Tibial artery (tissue), 4 donors: ENCODE measurements around the gene CYP27A1.
"Not testable (repeated sequence)": the region's sequence is repeated elsewhere in the genome, so short reads cannot be mapped to it uniquely, and the experiment has no call there.

ENCODE experiments used
- DNase-seq, 2 donors: peaks; one replicate each; pipeline ENCODE4 v3.0.0-alpha.2; 2019
- H3K27ac ChIP-seq, 2 donors: fragments of 200-600 bp; sonication (generic) in 1 of 2; 1 replicate in 1 of 2; 2 replicates in 1 of 2; pipeline ENCODE4 v1.5.1; 2018 to 2019; ENCODE audit warnings: mild to moderate bottlenecking in 1 of 2
- H3K27me3 ChIP-seq, 2 donors: fragments of 200-600 bp; sonication (generic) in 1 of 2; one replicate each; pipeline versions ENCODE4 v1.5.1 to v1.6.0; 2016 to 2019
- H3K36me3 ChIP-seq, 3 donors: fragments of 200-600 bp; sonication (generic) in 2 of 3; one replicate each; pipeline ENCODE4 v1.5.1; 2016 to 2019; ENCODE audit warnings: mild to moderate bottlenecking in 2 of 3
- H3K4me1 ChIP-seq, 4 donors: fragments of 200-600 bp; sonication (generic) in 2 of 4; 1 replicate in 3 of 4; 2 replicates in 1 of 4; pipeline ENCODE4 v1.5.1; 2016 to 2019
- H3K4me3 ChIP-seq, 2 donors: fragments of 200-600 bp; sonication (generic) in 1 of 2; 1 replicate in 1 of 2; 2 replicates in 1 of 2; pipeline ENCODE4 v1.5.1; 2018 to 2019; ENCODE audit warnings: mild to moderate bottlenecking in 2 of 2
- H3K9me3 ChIP-seq, 3 donors: fragments of 200-600 bp; sonication (generic) in 1 of 3; one replicate each; pipeline ENCODE4 v1.5.1; 2016 to 2019
- intact Hi-C: fragments of 100-400 bp; cut with DNase I; formaldehyde crosslinking; loops from one replicate; pipeline ENCODE4 v1.15.0; 2023; ENCODE audit warnings: low total_unique reads
- TF ChIP-seq, protein P1 (sequence below), 2 experiments: fragments of 200-600 bp in 1 of 2; fragments of 450-650 bp in 1 of 2; IDR thresholded peaks; one replicate each; pipeline ENCODE4 v1.5.1; 2017 to 2019; ENCODE audit warnings: antibody characterized with exemption in 2 of 2, mild to moderate bottlenecking in 1 of 2, moderate library complexity in 1 of 2

The CYP27A1 gene

DNA sequence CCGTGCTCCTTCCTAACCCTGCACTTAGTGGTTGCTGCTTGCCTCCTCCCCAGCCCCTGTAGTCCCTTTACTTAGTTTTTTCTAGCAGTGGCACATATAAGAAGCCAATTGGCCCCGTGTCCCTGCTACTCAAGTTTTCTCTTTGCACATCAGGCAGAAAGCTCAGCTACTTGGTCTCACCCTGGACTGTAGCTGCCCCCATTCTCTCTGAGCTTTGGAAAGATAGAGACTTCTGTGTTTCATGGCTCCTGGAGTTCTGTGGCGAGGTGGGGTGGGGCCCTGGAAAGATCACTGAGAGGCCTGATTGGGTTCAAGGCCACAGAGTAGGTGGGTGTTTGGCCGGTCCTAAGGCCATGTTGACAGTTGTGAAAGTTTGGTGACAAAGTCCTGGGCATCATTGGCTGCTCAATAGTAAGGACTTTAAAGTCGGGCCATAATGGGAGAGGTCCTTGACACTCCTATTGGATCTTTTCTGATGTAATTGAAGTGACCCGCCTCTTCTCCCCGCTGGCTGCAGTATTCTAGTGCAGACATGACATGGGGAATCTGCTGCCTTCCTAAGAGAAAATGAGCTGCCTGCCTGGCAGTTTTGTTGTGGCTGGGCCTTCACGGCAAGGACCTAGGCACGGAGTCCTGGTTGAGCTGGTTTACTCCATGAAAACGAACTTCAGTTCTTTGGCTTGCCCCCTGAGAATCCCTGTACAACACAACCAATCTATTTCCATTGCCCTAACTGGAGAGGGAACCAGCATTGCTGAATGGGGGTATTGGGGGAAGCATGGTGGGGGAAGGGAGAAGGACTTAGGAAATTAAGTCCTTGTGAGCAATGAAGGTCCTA is 26.2 kb upstream of the CYP27A1 start:
- no peak overlapping the region for H3K4me3 ChIP-seq
- intact Hi-C loops = no loop called here
- no peaks in the 10 kb centered on the region for H3K27me3 ChIP-seq
- H3K9me3 ChIP-seq = no peaks in the 10 kb centered on the region
- no peak overlapping the region for H3K27ac ChIP-seq
- TF ChIP-seq, protein P1, sequence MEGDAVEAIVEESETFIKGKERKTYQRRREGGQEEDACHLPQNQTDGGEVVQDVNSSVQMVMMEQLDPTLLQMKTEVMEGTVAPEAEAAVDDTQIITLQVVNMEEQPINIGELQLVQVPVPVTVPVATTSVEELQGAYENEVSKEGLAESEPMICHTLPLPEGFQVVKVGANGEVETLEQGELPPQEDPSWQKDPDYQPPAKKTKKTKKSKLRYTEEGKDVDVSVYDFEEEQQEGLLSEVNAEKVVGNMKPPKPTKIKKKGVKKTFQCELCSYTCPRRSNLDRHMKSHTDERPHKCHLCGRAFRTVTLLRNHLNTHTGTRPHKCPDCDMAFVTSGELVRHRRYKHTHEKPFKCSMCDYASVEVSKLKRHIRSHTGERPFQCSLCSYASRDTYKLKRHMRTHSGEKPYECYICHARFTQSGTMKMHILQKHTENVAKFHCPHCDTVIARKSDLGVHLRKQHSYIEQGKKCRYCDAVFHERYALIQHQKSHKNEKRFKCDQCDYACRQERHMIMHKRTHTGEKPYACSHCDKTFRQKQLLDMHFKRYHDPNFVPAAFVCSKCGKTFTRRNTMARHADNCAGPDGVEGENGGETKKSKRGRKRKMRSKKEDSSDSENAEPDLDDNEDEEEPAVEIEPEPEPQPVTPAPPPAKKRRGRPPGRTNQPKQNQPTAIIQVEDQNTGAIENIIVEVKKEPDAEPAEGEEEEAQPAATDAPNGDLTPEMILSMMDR (IDR thresholded peaks at IDR 0.05) = no peak
- peaks cover 0 to 14% (median 0%) of the 10 kb centered on the region in 4 donors for H3K4me1 ChIP-seq
- H3K36me3 ChIP-seq = peaks cover 32 to 50% (median 46%) of the 10 kb centered on the region in 3 donors
- DNase-seq = no peak

DNA sequence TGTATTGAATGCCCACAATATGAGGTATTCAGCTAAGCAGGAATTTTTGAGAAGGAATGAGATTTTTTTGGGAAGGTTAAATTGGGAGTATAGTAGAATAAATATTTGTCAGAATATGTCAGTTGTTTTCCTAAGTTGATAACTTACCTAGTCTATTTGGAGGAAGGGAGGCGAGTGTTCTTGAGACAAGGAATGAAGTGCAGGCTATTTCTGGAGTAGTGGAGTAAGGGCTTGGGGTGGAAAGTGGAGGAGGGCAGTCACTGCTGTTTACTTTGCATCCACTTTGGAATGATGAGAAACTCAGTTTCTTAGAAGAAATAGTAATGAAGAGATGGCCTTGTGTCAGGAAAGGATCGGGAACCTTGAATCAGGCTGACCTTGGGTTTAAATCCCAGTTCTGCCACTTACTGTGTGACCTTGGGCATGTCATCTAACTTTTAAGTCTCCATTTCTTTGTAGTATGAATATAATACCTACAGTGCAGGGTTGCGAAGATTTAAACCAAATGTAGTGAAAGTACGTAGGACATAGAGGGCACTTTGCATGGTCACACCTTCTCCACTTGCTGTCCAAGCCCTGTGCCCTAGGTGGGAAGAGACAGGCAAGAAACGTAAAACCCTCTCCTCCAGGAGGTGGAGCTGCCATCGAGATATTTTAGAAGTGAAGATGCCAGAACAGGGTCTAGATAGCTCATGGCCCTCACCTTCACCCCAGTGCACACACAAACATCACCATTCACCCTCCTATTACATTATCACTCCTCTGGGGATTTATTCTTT is 25.2 kb upstream of the CYP27A1 start:
- Histone ChIP-seq H3K4me3 (no peak overlapping the region), H3K36me3 (peaks cover 31 to 41% (median 36%) of the 10 kb centered on the region in 3 donors), H3K27me3 (no peaks in the 10 kb centered on the region), H3K4me1 (peaks cover 0 to 14% (median 0%) of the 10 kb centered on the region in 4 donors), H3K27ac (no peak overlapping the region), H3K9me3 (no peaks in the 10 kb centered on the region)
- TF ChIP-seq, protein P1 (IDR thresholded peaks at IDR 0.05) = no peak
- no peak for DNase-seq
- intact Hi-C loops = no loop called here

DNA sequence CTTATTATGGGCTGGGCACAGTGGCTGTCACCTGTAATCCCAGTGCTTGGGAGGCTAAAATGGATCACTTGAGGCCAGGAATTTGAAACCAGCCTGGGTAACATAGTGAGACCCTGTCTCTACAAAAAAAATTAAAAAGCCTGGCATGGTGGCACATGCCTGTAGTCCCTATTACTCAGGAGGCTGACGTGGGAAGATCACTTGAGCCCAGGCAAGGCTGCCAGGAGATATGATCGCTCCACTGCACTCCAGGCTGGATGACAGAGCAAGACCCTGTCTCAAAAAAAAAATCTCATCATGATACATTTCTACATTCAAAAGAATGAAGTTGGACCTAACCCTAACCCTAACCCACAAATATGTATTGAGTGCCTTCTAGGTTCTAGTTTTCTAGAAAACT is 20.2 kb upstream of the CYP27A1 start:
- Histone ChIP-seq H3K4me3 (no peak overlapping the region), H3K27ac (no peak overlapping the region), H3K27me3 (no peaks in the 10 kb centered on the region), H3K9me3 (no peaks in the 10 kb centered on the region), H3K36me3 (no peaks in the 10 kb centered on the region), H3K4me1 (peaks cover 0 to 4% (median 0%) of the 10 kb centered on the region in 4 donors)
- intact Hi-C loops = no loop called here
- TF ChIP-seq, protein P1 (IDR thresholded peaks at IDR 0.05) = no peak
- no peak for DNase-seq

DNA sequence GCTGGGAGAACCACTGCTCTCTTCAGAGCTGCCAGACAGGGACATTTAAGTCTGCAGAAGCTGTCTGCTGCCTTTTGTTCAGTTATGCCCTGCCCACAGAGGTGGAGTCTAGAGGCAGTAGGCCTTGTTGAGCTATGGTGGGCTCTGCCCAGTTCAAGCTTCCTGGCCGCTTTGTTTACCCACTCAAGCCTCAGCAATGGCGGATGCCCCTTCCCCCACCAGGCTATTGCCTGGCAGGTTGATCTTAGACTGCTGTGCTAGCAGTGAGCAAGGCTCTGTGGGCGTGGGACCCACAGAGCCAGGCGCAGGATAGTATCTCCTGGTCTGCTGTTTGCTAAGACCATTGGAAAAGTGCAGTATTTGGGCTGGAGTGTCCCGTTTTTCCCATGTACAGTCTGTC is 9.2 kb upstream of the CYP27A1 start:
- H3K27ac ChIP-seq, H3K4me1 ChIP-seq, H3K27me3 ChIP-seq, H3K4me3 ChIP-seq, H3K9me3 ChIP-seq, DNase-seq, H3K36me3 ChIP-seq, intact Hi-C loops: not testable (repeated sequence)

DNA sequence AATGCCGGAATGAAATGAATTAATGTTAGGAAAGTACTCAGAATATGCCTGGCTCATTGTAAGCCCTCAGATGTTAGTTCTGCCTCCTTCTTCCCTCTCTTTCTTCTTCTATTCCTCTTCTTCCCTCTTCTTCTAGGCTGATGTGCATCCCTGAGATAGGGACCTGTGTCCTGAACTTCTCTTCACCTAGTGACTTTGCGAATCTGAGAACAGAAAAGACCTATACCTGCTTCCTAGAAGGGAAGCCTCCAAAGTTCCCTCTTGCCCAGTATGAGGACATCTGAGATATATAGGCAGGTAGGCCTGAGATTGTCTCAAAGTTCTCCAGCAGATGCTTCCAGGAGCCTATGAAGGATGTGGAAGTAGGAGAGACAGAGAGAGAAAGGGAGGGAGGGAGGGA is 8.1 kb upstream of the CYP27A1 start:
- Histone ChIP-seq H3K36me3 (no peaks in the 10 kb centered on the region), H3K27me3 (no peaks in the 10 kb centered on the region), H3K4me3 (no peak overlapping the region), H3K9me3 (no peaks in the 10 kb centered on the region), H3K4me1 (no peaks in the 10 kb centered on the region), H3K27ac (no peak overlapping the region)
- TF ChIP-seq, protein P1 (IDR thresholded peaks at IDR 0.05) = no peak
- intact Hi-C loops = no loop called here
- no peak for DNase-seq

DNA sequence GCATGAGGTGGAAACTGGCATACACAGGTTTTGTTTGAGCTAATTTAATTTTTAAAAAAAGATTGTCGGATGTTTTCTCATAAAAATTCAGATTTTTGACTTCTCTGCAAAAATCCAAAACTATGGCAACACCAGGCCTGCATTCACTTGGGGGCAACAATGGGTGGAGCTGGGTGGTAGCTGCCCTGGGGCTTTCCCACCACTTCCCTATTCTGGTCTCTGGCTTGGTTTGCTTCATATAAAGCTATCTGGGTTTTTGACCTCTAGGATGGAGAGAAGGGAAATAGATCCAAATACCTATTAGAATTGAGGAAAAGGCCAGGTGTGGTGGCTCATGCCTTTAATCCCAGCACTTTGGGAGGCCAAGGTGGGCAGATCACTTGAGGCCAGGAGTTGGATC is 5.5 kb upstream of the CYP27A1 start:
- no peak for DNase-seq
- peaks cover 0 to 8% (median 4%) of the 10 kb centered on the region in 4 donors for H3K4me1 ChIP-seq
- H3K4me3 ChIP-seq = no peak overlapping the region
- no peaks in the 10 kb centered on the region for H3K27me3 ChIP-seq
- intact Hi-C loops = no loop called here
- TF ChIP-seq, protein P1 (IDR thresholded peaks at IDR 0.05) = no peak
- H3K27ac ChIP-seq = no peak overlapping the region
- H3K36me3 ChIP-seq = no peaks in the 10 kb centered on the region
- no peaks in the 10 kb centered on the region for H3K9me3 ChIP-seq
